NCI-H226 (cell line): ENCODE measurements around the gene CPHXL.

Experiments
- DNase-seq: peaks from one replicate; pipeline ENCODE4 v3.0.0-alpha.2; 2015

CPHXL gene

GRCh38 chr16:75697571-75697970 lies 28.7 kb downstream of the CPHXL start:
- no peak for DNase-seq

- DNase-seq, result no peak
Observed at GRCh38 chr16:75695708-75696107, 30.6 kb downstream of the CPHXL start.

GRCh38 chr16:75687361-75687760 lies 38.9 kb downstream of the CPHXL start:
- DNase-seq, result no peak

GRCh38 chr16:75682308-75682707 lies 44.0 kb downstream of the CPHXL start:
- no peak for DNase-seq

GRCh38 chr16:75679366-75679765 lies 46.9 kb downstream of the CPHXL start:
- no peak for DNase-seq

- DNase-seq, result no peak
Observed at GRCh38 chr16:75676909-75677308, 49.4 kb downstream of the CPHXL start, which contains the start of gene CPHXL2. Gene CPHXL2 (minus strand): TSS chr16:75677009. CDS start chr16:75676999, 10 bp downstream.

- no peak for DNase-seq
Observed at GRCh38 chr16:75667503-75667902, 58.8 kb downstream of the CPHXL start.
